SK-N-SH (cell line): ENCODE data around the gene LTC4S. TPM values are rescaled to one million over a fixed set of nuclear protein-coding genes. Genes with fewer than 3 reads are reported as not detected.

Source experiments
- CTCF ChIA-PET: fragments of 300-600, 350-600 bp; formaldehyde crosslinking; extraction: SDS; loops from one replicate; lab custom pipeline; 2021; lab: Yijun Ruan, JAX
- POLR2A ChIA-PET: fragments of 350-600 bp; sonication (Branson Sonifier 250); formaldehyde crosslinking; extraction: SDS; loops from one replicate; lab custom pipeline; 2020; ENCODE audit warnings: antibody characterized with exemption, inconsistent platforms; lab: Yijun Ruan, JAX
- DNase-seq: peaks from one replicate; pipeline ENCODE4 v3.0.0; 2012
- H2AFZ ChIP-seq: fragments of 200-600 bp; sonication (generic); 2 replicates; pipeline ENCODE4 v1.8.1; 2016; ENCODE audit warnings: antibody characterized with exemption, mild to moderate bottlenecking, low read depth
- H3F3A ChIP-seq: fragments of 200-600 bp; sonication (generic); replicated peaks from 2 replicates; pipeline ENCODE3; 2016; ENCODE audit warnings: antibody characterized with exemption, mild to moderate bottlenecking; ENCODE audit not compliant: insufficient read depth
- H3K27ac ChIP-seq, 2 experiments: fragments of 200-500 bp in 1 of 2; fragments of 200-600 bp in 1 of 2; sonication (Bioruptor generic) in 1 of 2; sonication (generic), shearing (Covaris generic) in 1 of 2; 2 replicates each; pipeline versions ENCODE4 v1.5.1 to v1.6.1; 2014 to 2016; ENCODE audit warnings: low read depth in 2 of 2, inconsistent platforms in 1 of 2, low read length in 1 of 2, mild to moderate bottlenecking in 1 of 2, mixed read lengths in 1 of 2
- H3K27me3 ChIP-seq: fragments of 200-600 bp; sonication (generic), shearing (Covaris generic); 2 replicates; pipeline ENCODE4 v1.6.1; 2016; ENCODE audit warnings: mixed run types; ENCODE audit not compliant: insufficient read depth
- H3K36me3 ChIP-seq, 2 experiments: fragments of 200-500 bp in 1 of 2; fragments of 200-600 bp in 1 of 2; sonication (Bioruptor generic) in 1 of 2; sonication (generic) in 1 of 2; replicated peaks in 1 of 2; 2 replicates each; pipeline versions ENCODE3 to v1.5.1; 2014 to 2016; ENCODE audit warnings: low read length in 1 of 2, mild to moderate bottlenecking in 1 of 2; ENCODE audit not compliant: insufficient read depth in 2 of 2, control insufficient read depth in 1 of 2
- H3K4me1 ChIP-seq, 2 experiments: fragments of 200-500 bp in 1 of 2; fragments of 200-600 bp in 1 of 2; sonication (Bioruptor generic) in 1 of 2; sonication (generic), shearing (Covaris generic) in 1 of 2; 2 replicates each; pipeline versions ENCODE4 v1.5.1 to v1.6.1; 2014 to 2016; ENCODE audit warnings: low read depth in 1 of 2, low read length in 1 of 2, mixed run types in 1 of 2; ENCODE audit not compliant: insufficient read depth in 2 of 2, control insufficient read depth in 1 of 2
- H3K4me2 ChIP-seq: fragments of 200-600 bp; sonication (generic), shearing (Covaris generic); 2 replicates; pipeline ENCODE4 v1.6.1; 2017; ENCODE audit warnings: mixed run types
- H3K4me3 ChIP-seq, 2 experiments: fragments of 200-500 bp in 1 of 2; fragments of 200-600 bp in 1 of 2; sonication (Bioruptor generic) in 1 of 2; sonication (generic), shearing (Covaris generic) in 1 of 2; 2 replicates each; pipeline versions ENCODE4 v1.5.1 to v1.8.1; 2014 to 2016; ENCODE audit warnings: low read depth in 2 of 2, inconsistent platforms in 1 of 2, low read length in 1 of 2, mild to moderate bottlenecking in 1 of 2, mixed read lengths in 1 of 2, moderate library complexity in 1 of 2
- H3K79me2 ChIP-seq: fragments of 200-600 bp; sonication (generic); 2 replicates; pipeline ENCODE4 v1.8.1; 2017; ENCODE audit warnings: mild to moderate bottlenecking; ENCODE audit not compliant: insufficient read depth
- H3K9ac ChIP-seq: fragments of 200-600 bp; sonication (generic); 2 replicates; pipeline ENCODE4 v1.6.1; 2017; ENCODE audit warnings: mixed run types
- H3K9me2 ChIP-seq: fragments of 200-600 bp; sonication (generic); 2 replicates; pipeline ENCODE4 v1.6.1; 2017; ENCODE audit warnings: mixed run types
- H3K9me3 ChIP-seq: fragments of 200-600 bp; sonication (generic); 2 replicates; pipeline ENCODE4 v1.6.1; 2017; ENCODE audit warnings: mixed run types, mild to moderate bottlenecking, moderate library complexity
- H4K20me1 ChIP-seq: fragments of 200-600 bp; sonication (generic); 2 replicates; pipeline ENCODE4 v1.6.1; 2017; ENCODE audit warnings: mild to moderate bottlenecking, mixed run types; ENCODE audit not compliant: insufficient read depth
- FOXJ3 ChIP-seq: sonication (generic); formaldehyde crosslinking; IDR thresholded peaks from 2 replicates; pipeline ENCODE4 v1.5.1; 2020; ENCODE audit warnings: mild to moderate bottlenecking, missing genetic modification reagents
- FOXM1 ChIP-seq: IDR thresholded peaks from 2 replicates; pipeline ENCODE4 v1.4.0; 2012; ENCODE audit warnings: low read depth, mild to moderate bottlenecking
- RAD21 ChIP-seq: IDR thresholded peaks from 2 replicates; pipeline ENCODE4 v1.6.1; 2012; ENCODE audit warnings: mild to moderate bottlenecking, low read length
- RFX5 ChIP-seq: IDR thresholded peaks from 2 replicates; pipeline ENCODE4 v1.6.1; 2012; ENCODE audit warnings: mild to moderate bottlenecking, improper control_type of control experiment, low read length
- RXRA ChIP-seq: IDR thresholded peaks from 2 replicates; pipeline ENCODE4 v1.4.0; 2012; ENCODE audit warnings: low read depth, mild to moderate bottlenecking, borderline replicate concordance
- TCF12 ChIP-seq: IDR thresholded peaks from 2 replicates; pipeline ENCODE4 v1.4.0; 2012
- YY1 ChIP-seq: IDR thresholded peaks from 2 replicates; pipeline ENCODE4 v1.4.0; 2012; ENCODE audit warnings: low read depth, mild to moderate bottlenecking
- WGBS: methylation state at CpG from one replicate; pipeline ENCODE4 v1.1.6; 2017; ENCODE audit warnings: low lambda C conversion rate; 5-methylcytosine and 5-hydroxymethylcytosine counted together
- polyA plus RNA-seq, 3 experiments: library from polyadenylated mRNA; depleted of rRNA; stranded (reverse); fragments of >200 nt; gene quantifications; 2 replicates each; pipeline ENCODE4 v1.2.3, GENCODE V29; 2012
- TF ChIP-seq, protein P1 (sequence below): IDR thresholded peaks from 2 replicates; pipeline ENCODE4 v1.4.0; 2012; ENCODE audit warnings: low read depth
- TF ChIP-seq, protein P2 (sequence below): IDR thresholded peaks from 2 replicates; pipeline ENCODE4 v1.6.1; 2012; ENCODE audit warnings: mild to moderate bottlenecking, low read depth, low read length, moderate library complexity
- TF ChIP-seq, protein P3 (sequence below): fragments of 150-350 bp; IDR thresholded peaks from 2 replicates; pipeline ENCODE4 v1.6.1; 2016; ENCODE audit warnings: mild to moderate bottlenecking, low read depth, low read length
- TF ChIP-seq, protein P4 (sequence below): fragments of 200-600 bp; sonication (generic); IDR thresholded peaks from 2 replicates; pipeline ENCODE4 v1.6.1; 2017; ENCODE audit warnings: antibody characterized with exemption, mild to moderate bottlenecking, moderate library complexity
- TF ChIP-seq, protein P5 (sequence below): IDR thresholded peaks from 2 replicates; pipeline ENCODE4 v1.4.0; 2012; ENCODE audit warnings: low read depth, borderline replicate concordance

Gene LTC4S
- polyA plus RNA-seq, 1 of the 3 experiments (the other 2 are of a cell fraction): 0.43 TPM

DNA sequence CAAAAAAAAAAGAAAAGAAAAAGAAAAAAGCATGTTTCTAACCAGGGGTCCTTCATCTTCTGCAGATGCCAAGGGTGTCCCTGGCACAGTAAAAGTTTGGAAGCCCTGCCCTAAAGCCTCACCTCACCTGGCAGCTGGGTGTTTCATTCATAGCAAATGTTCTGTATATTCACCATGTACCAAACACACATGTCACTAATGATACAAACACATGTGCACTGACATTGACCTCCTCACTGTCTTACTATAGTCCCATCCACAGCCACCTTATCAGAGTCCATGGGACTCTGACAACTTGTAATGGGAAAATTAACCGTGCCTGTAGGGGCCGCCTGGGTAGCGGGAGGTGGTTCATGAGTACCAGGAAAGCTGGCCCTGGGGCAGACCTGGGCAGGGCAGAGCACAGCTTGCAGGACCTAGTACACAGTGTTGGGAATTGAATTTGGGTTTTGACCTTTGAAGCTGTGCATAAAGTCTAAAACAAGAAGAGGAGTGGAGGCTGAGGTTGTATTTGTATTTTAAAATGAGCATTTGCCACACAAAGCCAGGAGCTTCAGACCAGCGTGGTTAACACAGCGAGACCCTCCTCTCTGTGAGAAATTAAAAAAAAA, 19.3 kb downstream of the LTC4S start:
- H3K9me2 ChIP-seq: no peaks in the 10 kb centered on the region
- no peak overlapping the region for H3K9ac ChIP-seq
- H4K20me1 ChIP-seq: no peaks in the 10 kb centered on the region
- H3K27me3 ChIP-seq: no peaks in the 10 kb centered on the region
- no peak overlapping the region for H3K4me3 ChIP-seq
- no peak for DNase-seq
- H3K79me2 ChIP-seq: peaks cover 22% of the 10 kb centered on the region
- ChIA-PET CTCF (interaction anchor here (1.0 kb wide), 1 partner anchor 50 kb away, joined by 5 read pairs; no protein-coding TSS in a partner anchor), POLR2A (no interaction called here)
- peaks cover 11% of the 10 kb centered on the region for H3F3A ChIP-seq
- TF ChIP-seq, protein P1, sequence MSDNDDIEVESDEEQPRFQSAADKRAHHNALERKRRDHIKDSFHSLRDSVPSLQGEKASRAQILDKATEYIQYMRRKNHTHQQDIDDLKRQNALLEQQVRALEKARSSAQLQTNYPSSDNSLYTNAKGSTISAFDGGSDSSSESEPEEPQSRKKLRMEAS: no peak
- no peak for TF ChIP-seq RFX5
- TF ChIP-seq, protein P2, sequence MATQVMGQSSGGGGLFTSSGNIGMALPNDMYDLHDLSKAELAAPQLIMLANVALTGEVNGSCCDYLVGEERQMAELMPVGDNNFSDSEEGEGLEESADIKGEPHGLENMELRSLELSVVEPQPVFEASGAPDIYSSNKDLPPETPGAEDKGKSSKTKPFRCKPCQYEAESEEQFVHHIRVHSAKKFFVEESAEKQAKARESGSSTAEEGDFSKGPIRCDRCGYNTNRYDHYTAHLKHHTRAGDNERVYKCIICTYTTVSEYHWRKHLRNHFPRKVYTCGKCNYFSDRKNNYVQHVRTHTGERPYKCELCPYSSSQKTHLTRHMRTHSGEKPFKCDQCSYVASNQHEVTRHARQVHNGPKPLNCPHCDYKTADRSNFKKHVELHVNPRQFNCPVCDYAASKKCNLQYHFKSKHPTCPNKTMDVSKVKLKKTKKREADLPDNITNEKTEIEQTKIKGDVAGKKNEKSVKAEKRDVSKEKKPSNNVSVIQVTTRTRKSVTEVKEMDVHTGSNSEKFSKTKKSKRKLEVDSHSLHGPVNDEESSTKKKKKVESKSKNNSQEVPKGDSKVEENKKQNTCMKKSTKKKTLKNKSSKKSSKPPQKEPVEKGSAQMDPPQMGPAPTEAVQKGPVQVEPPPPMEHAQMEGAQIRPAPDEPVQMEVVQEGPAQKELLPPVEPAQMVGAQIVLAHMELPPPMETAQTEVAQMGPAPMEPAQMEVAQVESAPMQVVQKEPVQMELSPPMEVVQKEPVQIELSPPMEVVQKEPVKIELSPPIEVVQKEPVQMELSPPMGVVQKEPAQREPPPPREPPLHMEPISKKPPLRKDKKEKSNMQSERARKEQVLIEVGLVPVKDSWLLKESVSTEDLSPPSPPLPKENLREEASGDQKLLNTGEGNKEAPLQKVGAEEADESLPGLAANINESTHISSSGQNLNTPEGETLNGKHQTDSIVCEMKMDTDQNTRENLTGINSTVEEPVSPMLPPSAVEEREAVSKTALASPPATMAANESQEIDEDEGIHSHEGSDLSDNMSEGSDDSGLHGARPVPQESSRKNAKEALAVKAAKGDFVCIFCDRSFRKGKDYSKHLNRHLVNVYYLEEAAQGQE: no peak
- H3K27ac ChIP-seq: no peak overlapping the region
- no peak overlapping the region for H3K4me2 ChIP-seq
- no peaks in the 10 kb centered on the region for H3K9me3 ChIP-seq
- peaks cover 9 to 15% of the 10 kb centered on the region in 2 experiments for H3K36me3 ChIP-seq
- H2AFZ ChIP-seq: no peak overlapping the region
- 97% methylated on average over 5 of the region's 5 CpGs for WGBS
- H3K4me1 ChIP-seq: peaks cover 0 to 2% of the 10 kb centered on the region in 2 experiments; a peak in 1 of 4 replicates

DNA sequence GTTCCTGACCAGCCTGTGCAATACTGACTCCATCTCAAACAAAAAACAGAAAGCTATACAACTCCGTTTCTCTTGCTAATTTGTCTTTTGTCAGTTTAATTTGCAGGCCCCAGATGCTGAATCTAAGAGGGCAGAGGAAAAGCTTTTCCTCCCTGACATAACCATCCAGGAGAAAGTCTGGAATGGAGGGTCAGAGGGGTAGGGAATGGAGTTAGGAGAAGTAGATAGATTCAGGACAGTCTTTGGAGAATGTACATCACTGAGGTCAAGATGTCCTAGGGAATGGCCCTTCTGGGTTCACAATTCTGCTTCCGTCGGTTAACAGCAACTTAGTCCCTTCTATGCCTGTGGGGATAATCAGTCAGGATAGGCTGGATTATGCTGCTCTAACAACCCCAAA, 20.3 kb downstream of the LTC4S start:
- Histone ChIP-seq H3K4me3 (no peak overlapping the region), H2AFZ (no peak overlapping the region), H3K27ac (no peak overlapping the region), H3F3A (peaks cover 8% of the 10 kb centered on the region), H3K27me3 (no peaks in the 10 kb centered on the region), H3K4me2 (no peak overlapping the region), H3K79me2 (peaks cover 20% of the 10 kb centered on the region), H3K9ac (no peak overlapping the region), H3K9me2 (no peaks in the 10 kb centered on the region), H4K20me1 (no peaks in the 10 kb centered on the region), H3K9me3 (no peaks in the 10 kb centered on the region), H3K36me3 (peaks cover 9 to 15% of the 10 kb centered on the region in 2 experiments), H3K4me1 (peaks cover 0 to 12% of the 10 kb centered on the region in 2 experiments; a peak in 2 of 4 replicates)
- WGBS: 92% methylated on average over 3 of the region's 3 CpGs
- no peak for DNase-seq
- ChIA-PET CTCF (interaction anchor here (1.0 kb wide), 1 partner anchor 51 kb away, joined by 5 read pairs; no protein-coding TSS in a partner anchor), POLR2A (no interaction called here)
- TF ChIP-seq, protein P2: no peak
- no peak for TF ChIP-seq TCF12
- TF ChIP-seq, protein P3, sequence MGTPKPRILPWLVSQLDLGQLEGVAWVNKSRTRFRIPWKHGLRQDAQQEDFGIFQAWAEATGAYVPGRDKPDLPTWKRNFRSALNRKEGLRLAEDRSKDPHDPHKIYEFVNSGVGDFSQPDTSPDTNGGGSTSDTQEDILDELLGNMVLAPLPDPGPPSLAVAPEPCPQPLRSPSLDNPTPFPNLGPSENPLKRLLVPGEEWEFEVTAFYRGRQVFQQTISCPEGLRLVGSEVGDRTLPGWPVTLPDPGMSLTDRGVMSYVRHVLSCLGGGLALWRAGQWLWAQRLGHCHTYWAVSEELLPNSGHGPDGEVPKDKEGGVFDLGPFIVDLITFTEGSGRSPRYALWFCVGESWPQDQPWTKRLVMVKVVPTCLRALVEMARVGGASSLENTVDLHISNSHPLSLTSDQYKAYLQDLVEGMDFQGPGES: no peak
- TF ChIP-seq FOXJ3 (CRISPR knock-in tag): no peak
- TF ChIP-seq, protein P4, sequence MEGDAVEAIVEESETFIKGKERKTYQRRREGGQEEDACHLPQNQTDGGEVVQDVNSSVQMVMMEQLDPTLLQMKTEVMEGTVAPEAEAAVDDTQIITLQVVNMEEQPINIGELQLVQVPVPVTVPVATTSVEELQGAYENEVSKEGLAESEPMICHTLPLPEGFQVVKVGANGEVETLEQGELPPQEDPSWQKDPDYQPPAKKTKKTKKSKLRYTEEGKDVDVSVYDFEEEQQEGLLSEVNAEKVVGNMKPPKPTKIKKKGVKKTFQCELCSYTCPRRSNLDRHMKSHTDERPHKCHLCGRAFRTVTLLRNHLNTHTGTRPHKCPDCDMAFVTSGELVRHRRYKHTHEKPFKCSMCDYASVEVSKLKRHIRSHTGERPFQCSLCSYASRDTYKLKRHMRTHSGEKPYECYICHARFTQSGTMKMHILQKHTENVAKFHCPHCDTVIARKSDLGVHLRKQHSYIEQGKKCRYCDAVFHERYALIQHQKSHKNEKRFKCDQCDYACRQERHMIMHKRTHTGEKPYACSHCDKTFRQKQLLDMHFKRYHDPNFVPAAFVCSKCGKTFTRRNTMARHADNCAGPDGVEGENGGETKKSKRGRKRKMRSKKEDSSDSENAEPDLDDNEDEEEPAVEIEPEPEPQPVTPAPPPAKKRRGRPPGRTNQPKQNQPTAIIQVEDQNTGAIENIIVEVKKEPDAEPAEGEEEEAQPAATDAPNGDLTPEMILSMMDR: no peak
- TF ChIP-seq YY1: no peak
- TF ChIP-seq RFX5: no peak
- TF ChIP-seq RXRA: no peak
- no peak for TF ChIP-seq FOXM1
- no peak for TF ChIP-seq RAD21
- TF ChIP-seq, protein P5, sequence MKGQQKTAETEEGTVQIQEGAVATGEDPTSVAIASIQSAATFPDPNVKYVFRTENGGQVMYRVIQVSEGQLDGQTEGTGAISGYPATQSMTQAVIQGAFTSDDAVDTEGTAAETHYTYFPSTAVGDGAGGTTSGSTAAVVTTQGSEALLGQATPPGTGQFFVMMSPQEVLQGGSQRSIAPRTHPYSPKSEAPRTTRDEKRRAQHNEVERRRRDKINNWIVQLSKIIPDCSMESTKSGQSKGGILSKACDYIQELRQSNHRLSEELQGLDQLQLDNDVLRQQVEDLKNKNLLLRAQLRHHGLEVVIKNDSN: no peak
